Liver (tissue), 9 donors: ENCODE data around the gene DUOXA1. TPM values are rescaled to one million over a fixed set of nuclear protein-coding genes. Genes with fewer than 3 reads are reported as not detected.

Experiments used
- DNase-seq: peaks from one replicate; pipeline ENCODE4 v3.0.0-alpha.2; 2017; ENCODE audit warnings: low spot score
- H3K27ac ChIP-seq, 2 donors: one replicate each; pipeline ENCODE4 v1.7.0; 2013; ENCODE audit warnings: inconsistent platforms in 2 of 2, low read length in 2 of 2, control low read depth in 1 of 2, low read depth in 1 of 2, mild to moderate bottlenecking in 1 of 2
- H3K27me3 ChIP-seq, 4 donors: one replicate each; pipeline versions ENCODE4 v1.6.1 to v1.7.0; 2013; ENCODE audit warnings: low read length in 3 of 4, inconsistent platforms in 1 of 4, mild to moderate bottlenecking in 1 of 4, moderate library complexity in 1 of 4; ENCODE audit not compliant: control insufficient read depth in 4 of 4, insufficient read depth in 4 of 4
- H3K36me3 ChIP-seq, 4 donors: one replicate each; pipeline versions ENCODE4 v1.6.1 to v1.7.0; 2013; ENCODE audit warnings: low read length in 3 of 4, mild to moderate bottlenecking in 3 of 4, low read depth in 1 of 4, moderate library complexity in 1 of 4; ENCODE audit not compliant: control insufficient read depth in 4 of 4, insufficient read depth in 3 of 4
- H3K4me1 ChIP-seq, 4 donors: one replicate each; pipeline versions ENCODE4 v1.6.1 to v1.7.0; 2013; ENCODE audit warnings: low read length in 3 of 4, mild to moderate bottlenecking in 3 of 4, moderate library complexity in 1 of 4; ENCODE audit not compliant: control insufficient read depth in 4 of 4, insufficient read depth in 4 of 4
- H3K4me3 ChIP-seq, 3 donors: one replicate each; pipeline versions ENCODE4 v1.6.1 to v1.7.0; 2013; ENCODE audit warnings: low read length in 3 of 3, control low read depth in 1 of 3, low read depth in 1 of 3, mild to moderate bottlenecking in 1 of 3
- H3K9ac ChIP-seq, 2 donors: one replicate each; pipeline ENCODE4 v1.7.0; 2013; ENCODE audit warnings: low read length in 2 of 2, mild to moderate bottlenecking in 2 of 2, moderate library complexity in 2 of 2, control low read depth in 1 of 2, low read depth in 1 of 2
- H3K9me3 ChIP-seq, 4 donors: one replicate each; pipeline versions ENCODE4 v1.6.1 to v1.7.0; 2013; ENCODE audit warnings: low read length in 3 of 4; ENCODE audit not compliant: control insufficient read depth in 4 of 4
- ATF3 ChIP-seq: IDR thresholded peaks from 2 replicates; pipeline ENCODE4 v1.6.1; 2016; ENCODE audit warnings: antibody characterized with exemption
- EGR1 ChIP-seq, 2 donors: IDR thresholded peaks; 2 replicates each; pipeline ENCODE4 v1.6.1; 2016 to 2018; ENCODE audit warnings: antibody characterized with exemption in 2 of 2, low read depth in 2 of 2
- FOXA1 ChIP-seq: IDR thresholded peaks from 2 replicates; pipeline ENCODE4 v1.6.1; 2016; ENCODE audit warnings: antibody characterized with exemption
- FOXA2 ChIP-seq: IDR thresholded peaks from 2 replicates; pipeline ENCODE4 v1.6.1; 2016; ENCODE audit warnings: antibody characterized with exemption
- HNF4A ChIP-seq, 2 donors: conservative IDR thresholded peaks; 2 replicates each; pipeline ENCODE4 v1.6.1; 2016; ENCODE audit warnings: antibody characterized with exemption in 2 of 2, mild to moderate bottlenecking in 2 of 2
- JUND ChIP-seq, 2 donors: IDR thresholded peaks; 2 replicates each; pipeline ENCODE4 v1.6.1; 2016; ENCODE audit warnings: antibody characterized with exemption in 2 of 2
- NR2F2 ChIP-seq: IDR thresholded peaks from 2 replicates; pipeline ENCODE4 v1.6.1; 2016; ENCODE audit warnings: antibody characterized with exemption
- REST ChIP-seq: IDR thresholded peaks from 2 replicates; pipeline ENCODE4 v1.6.1; 2016; ENCODE audit warnings: antibody characterized with exemption, mild to moderate bottlenecking
- YY1 ChIP-seq: IDR thresholded peaks from 2 replicates; pipeline ENCODE4 v1.6.1; 2016; ENCODE audit warnings: antibody characterized with exemption, mild to moderate bottlenecking
- WGBS: extraction: QIAGEN DNeasy Blood & Tissue Kit; methylation state at CpG from one replicate; pipeline ENCODE4 v1.1.7; 2013; 5-methylcytosine and 5-hydroxymethylcytosine counted together
- polyA plus RNA-seq, 2 donors: library from polyadenylated mRNA; stranded (reverse) in 1 of 2; unstranded in 1 of 2; fragments of 200-250 nt in 1 of 2; fragments of >200 nt in 1 of 2; fragmentation: Nextera tagmentation in 1 of 2; extraction: Ambion mirVana in 1 of 2; gene quantifications; one replicate each; pipeline versions ENCODE4 v1.2.1 to v1.2.3, GENCODE V29; 2013 to 2015
- total RNA-seq, 2 donors: library from RNA; depleted of rRNA; stranded (reverse); fragments of >200 nt; gene quantifications; one replicate each; pipeline ENCODE4 v1.2.3, GENCODE V29; 2014
- donor health status: healthy.
- donor health status: healthy.
- donor health status: healthy.
- donor health status: healthy.
- donor health status: healthy.

DUOXA1 gene
- total and polyA plus RNA-seq, 4 donors = 0.02 TPM; not detected in 3

GRCh38 chr15:45133561-45133920 is 3.9 kb upstream of the DUOXA1 start:
- Histone ChIP-seq H3K27me3 (peaks cover 0 to 7% (median 3%) of the 10 kb centered on the region in 4 donors), H3K36me3 (no peaks in the 10 kb centered on the region), H3K4me1 (peaks cover 0 to 6% (median 2%) of the 10 kb centered on the region in 4 donors), H3K9ac (no peak overlapping the region), H3K4me3 (no peak overlapping the region), H3K9me3 (no peaks in the 10 kb centered on the region), H3K27ac (no peak overlapping the region)
- 90% methylated on average over 5 of the region's 5 CpGs for WGBS
- TF ChIP-seq FOXA2 = no peak
- no peak for DNase-seq

- no peak for DNase-seq
- H3K27ac ChIP-seq = no peak overlapping the region
- TF ChIP-seq YY1 = no peak
- TF ChIP-seq ATF3 = no peak
- no peak for TF ChIP-seq HNF4A (conservative IDR thresholded peaks at IDR 0.05)
- WGBS = 80% methylated on average over 3 of the region's 3 CpGs
- H3K9ac ChIP-seq = no peak overlapping the region
- no peak overlapping the region for H3K4me3 ChIP-seq
- H3K4me1 ChIP-seq = peaks cover 0 to 6% (median 2%) of the 10 kb centered on the region in 4 donors
- no peaks in the 10 kb centered on the region for H3K9me3 ChIP-seq
- no peaks in the 10 kb centered on the region for H3K36me3 ChIP-seq
- H3K27me3 ChIP-seq = peaks cover 0 to 9% (median 3%) of the 10 kb centered on the region in 4 donors
These were observed 3.3 kb upstream of the DUOXA1 start for GRCh38 chr15:45132844-45133560.

- WGBS = 55% methylated on average over 3 of the region's 3 CpGs
- Histone ChIP-seq H3K4me1 (peaks cover 0 to 6% (median 2%) of the 10 kb centered on the region in 4 donors), H3K9me3 (no peaks in the 10 kb centered on the region), H3K27ac (no peak overlapping the region), H3K4me3 (no peak overlapping the region), H3K27me3 (peaks cover 0 to 12% (median 3%) of the 10 kb centered on the region in 4 donors), H3K36me3 (no peaks in the 10 kb centered on the region), H3K9ac (no peak overlapping the region)
- no peak for TF ChIP-seq REST
- TF ChIP-seq FOXA1 = no peak
- no peak for TF ChIP-seq FOXA2
- no peak for TF ChIP-seq NR2F2
- TF ChIP-seq EGR1 (IDR thresholded peaks at IDR 0.05; ENCODE audit: low read depth in 2 of 2) = no peak
- no peak for TF ChIP-seq JUND (IDR thresholded peaks at IDR 0.05)
- no peak for DNase-seq
These were observed 1.8 kb upstream of the DUOXA1 start for GRCh38 chr15:45131510-45131909.
